Muscle of back (tissue), 11 donors: ENCODE results near the gene TRIM2. TPM values are rescaled to one million over a fixed set of nuclear protein-coding genes. Genes with fewer than 3 reads are reported as not detected.

ENCODE experiments used
- DNase-seq, 3 donors: peaks; one replicate each; pipeline versions ENCODE4 v3.0.0 to v3.0.0-alpha.2; 2013
- polyA plus RNA-seq, 10 donors: library from polyadenylated mRNA; unstranded; fragments of 120-200 nt; gene quantifications; one replicate each; pipeline ENCODE4 v1.2.1, GENCODE V29; 2013; ENCODE audit not compliant: insufficient read length in 10 of 10

Gene TRIM2
- polyA plus RNA-seq, 10 donors, result 19.5 to 39.0 (median 21.8) TPM

DNA sequence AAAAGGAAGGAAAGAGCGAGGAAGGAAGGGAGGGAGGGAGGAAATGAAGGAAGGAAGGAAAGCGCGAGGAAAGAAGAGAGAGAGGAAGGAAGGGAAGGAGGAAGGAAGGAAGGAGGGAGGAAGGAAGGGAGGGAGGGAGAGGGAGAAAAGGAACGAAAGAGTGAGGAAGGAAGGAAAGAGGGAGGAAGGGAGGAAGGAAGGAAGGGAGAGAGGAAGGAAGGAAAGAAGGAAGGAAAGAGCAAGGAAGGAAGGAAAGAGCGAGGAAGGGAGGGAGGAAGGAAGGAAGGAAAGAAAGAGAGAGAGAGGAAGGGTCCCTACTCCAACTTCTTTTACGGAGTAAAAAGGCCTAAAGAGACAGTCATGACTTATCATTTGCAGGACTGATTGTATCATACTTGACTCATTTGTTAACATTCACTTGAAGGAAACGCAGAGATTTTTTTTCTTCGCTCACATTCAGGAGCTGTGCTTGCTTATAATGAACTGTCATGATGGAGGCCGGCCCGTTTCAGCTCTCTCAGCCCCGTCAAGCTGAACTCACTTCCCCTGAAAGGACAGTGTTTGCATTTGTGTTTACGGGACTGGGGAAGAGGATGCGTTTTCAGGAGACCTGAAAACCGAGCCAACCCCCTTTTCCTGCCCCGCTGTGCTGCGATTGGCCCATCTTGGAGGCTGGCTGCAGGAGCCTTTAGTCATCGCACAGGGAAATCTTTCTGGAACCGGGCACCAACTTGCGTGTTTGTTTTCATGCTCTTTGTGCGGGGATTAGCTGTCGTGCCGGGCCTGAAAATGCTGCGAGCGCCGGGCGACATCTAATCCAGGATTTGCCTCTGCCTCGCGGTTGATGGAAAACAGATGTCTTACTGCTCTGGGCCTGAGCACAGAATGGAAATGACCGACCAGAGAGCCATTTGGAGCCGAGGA is 17.8 kb downstream of the TRIM2 start:
- DNase-seq, result peak; percentile 80 to 94 (median 86)

DNA sequence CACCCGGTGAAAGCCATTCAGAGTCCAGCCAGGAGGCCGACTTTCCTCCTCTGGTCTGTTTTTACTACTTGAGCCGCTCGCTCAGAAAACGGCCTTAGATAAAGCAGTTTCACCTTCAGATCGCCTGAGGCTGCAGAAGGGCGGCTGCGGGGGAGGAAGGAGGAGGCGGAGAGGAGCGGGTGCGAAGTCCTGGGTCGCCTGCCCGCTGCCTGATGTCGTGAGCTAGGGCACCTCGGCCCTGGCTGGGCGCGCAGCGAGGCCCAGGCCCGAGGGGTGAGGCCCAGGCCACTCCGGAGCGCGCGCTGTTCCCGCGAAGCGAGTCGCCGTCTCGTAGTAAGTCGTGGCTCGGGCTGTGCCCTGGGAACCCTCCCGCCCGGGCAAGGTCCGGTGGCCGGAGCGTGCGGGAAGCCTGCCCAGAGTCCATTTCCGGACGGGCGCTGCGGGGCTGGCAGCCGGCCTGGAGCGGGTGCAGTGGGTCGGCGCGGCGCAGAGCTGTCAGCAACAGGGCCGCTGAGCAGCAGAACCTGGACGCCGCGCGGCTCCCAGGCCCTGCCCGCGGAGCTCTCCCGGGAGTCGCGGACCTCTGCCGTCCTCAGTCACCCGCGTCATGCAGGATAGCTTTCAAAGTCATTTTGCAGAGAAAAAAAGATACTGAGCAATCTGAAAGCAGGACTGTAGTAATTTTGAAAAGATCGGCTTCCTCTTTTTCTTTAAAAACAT is 18.6 kb downstream of the TRIM2 start:
- DNase-seq, result peak in 2 of 3 donors; percentile 65 to 90

DNA sequence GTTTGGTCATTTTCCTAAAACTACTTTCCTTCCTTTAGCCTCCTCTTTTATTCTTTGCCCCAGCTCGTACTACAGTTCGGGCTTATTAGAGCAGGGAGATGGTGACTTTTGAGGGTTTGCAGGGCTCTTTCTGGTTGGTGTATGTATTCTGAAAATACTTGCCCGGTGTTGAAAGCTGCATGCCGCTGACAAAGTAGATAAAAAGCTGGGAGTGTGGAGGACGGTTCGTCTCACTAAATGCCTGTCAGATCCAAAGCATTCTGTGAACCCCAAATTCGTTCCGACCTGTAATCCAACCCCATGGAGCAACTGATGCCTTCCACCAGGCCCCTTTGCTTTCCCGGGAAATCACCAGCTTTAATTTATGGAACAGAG is 19.2 kb downstream of the TRIM2 start:
- DNase-seq, result no peak

DNA sequence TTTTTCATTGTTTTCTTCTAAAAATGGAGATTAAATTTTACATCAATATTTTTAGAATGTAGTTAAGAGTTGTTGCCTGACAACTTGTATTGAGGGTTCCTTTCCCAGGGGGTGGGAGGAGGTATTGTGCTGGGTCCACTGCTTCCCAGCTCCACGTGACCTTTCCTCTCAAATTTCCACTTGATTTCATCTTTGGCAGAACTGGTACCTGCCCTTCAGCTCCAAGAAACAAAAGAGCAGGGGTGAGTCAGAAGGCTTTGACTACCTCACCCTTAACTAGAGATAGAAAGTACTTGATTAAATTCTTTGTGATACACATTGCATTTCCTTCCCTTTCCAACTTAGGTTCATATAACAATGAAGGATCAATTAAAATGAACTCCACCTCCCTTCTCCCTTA is 19.7 kb downstream of the TRIM2 start:
- DNase-seq, result peak in 1 of 3 donors; percentile 61

DNA sequence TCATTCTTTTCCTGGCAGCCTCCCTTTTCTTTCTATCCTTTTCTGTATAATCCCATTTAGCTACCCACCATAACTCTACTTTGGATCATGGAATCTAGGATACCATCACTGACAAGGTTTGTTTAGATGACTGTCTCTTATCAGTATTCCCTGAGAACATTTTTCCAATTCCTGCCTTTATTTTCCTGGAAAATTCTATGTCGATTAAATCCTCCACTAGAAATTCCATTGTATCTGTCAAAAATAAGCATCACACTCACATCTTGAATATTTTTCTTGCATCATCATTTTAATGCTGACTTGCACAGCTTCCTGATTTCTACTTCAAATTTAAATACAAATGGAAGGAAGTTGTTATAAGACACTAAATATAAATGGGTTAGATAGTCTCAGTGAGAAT is 20.2 kb downstream of the TRIM2 start:
- no peak for DNase-seq

DNA sequence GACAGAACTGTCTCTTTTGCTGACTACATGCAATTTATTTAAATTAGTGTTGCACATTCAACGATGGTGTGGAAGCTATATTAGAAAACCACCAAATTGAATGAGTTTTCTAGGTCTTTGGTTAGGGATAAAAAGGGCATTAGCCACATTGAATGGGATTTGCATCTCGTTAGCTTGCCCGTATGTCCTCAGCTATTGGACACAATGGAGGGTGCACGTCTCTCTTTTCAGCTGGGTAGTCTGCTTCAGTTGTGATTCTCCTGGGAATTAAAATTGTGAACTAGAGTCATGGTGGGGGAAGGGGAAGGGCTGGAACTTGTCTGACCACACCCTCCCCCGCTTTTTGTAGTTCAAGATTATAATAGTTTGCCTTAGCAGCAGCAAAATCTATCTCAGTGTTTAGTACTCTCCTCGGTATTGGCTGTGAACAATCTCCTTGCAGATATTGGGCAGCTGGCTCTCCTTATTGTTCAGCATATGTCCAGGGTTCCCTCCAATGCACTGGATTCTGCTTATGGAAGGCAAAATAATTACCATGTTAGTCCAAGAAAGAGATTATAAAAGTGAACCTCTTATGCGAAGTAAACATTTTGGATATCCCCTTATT is 23.3 kb downstream of the TRIM2 start:
- no peak for DNase-seq

DNA sequence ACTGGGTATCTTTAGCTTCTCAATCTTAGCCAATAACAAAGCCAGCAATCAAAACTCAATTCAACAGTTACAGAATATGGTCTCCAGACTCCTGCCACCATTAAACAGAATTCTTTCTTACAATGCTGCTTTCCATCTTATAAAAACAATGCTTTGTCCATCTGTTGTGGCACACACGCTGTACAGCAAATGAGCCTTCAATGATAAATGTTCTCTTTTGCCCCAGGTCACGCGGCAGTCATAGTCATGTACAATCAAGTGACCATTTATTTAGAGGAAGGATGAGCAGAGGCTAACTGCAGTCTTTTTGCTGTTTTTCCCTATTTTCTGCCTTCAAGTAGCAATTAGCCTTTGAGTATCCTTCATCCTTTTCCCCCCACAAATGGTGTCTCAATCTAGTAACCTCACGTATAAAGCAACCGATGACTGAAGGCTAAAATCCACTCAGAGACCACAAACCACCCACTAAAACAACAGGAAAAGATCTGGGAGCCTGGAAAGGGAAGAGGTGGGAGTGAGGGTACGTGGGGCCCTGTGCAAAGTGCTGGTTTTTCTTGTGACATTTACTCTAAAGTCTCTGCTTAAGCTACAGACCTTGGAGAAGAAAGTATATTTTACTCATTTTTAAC is 24.4 kb downstream of the TRIM2 start:
- DNase-seq, result no peak

DNA sequence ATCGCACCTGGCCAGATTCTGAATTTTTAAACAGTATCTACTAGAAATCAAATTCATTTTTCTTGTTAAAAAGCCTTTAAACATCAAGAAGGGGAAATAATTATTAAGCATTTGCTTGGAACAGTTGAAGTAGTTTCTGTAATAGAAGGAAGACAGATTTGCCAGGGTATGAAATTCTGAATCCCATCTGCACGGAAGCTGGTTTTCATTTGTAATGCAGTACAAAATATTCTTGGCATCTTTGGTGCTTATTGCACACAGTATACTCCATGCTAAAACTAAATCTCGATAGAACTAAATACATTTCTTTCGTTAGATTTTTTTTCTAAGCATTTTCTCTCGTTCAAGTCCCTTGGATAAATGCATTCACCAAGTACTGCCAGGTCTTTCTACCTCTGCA is 25.3 kb downstream of the TRIM2 start:
- DNase-seq, result no peak

DNA sequence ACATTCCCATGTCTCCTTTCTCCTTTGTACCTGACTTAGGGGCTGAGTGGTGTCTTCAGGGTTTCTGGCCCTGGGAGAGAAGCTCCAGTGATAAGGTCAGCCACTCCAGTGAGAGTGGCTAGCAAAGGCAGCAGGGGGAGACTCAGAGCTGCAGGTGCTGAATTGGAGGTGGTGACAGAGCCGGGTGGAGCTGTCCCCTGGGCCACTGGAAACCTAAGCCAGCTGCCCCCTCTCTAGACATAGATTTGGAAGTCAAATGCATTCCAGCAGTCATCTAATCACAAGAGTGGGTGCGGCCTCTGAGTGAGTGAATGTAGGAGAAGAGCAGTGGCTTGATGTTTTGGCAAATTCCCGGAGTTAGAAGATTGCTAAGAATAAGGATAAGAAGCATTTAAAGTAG is 28.5 kb downstream of the TRIM2 start:
- DNase-seq, result peak in 1 of 3 donors; percentile 44

DNA sequence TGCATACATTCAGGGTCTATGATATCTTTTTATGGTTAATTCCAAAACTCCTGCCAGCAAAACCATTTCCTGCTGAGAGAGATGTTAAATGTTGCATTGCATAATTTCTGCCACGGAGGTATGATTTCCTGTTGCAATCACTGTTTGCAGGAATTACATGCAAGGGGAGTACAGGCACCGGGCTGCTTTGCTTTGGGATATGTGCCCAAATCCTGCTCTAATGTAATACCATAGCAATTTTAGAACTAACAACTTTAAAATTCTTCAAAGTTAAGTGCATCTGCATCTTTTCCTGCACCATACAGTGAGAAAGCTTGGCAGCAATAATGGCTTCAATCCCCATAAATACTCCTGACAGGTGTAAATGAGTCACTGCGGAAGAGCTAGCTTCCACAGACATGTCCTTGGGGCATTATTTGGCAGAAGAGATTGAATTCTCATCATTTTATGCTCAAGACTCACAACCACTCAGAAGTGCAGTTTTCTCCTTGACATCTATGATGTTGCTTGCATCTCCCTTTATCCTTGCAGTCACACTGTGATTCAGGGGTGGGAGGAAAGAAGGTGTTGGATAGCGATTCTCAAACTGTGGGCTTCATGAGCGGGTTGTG is 29.6 kb downstream of the TRIM2 start:
- DNase-seq, result peak; percentile 80 to 96 (median 89)

DNA sequence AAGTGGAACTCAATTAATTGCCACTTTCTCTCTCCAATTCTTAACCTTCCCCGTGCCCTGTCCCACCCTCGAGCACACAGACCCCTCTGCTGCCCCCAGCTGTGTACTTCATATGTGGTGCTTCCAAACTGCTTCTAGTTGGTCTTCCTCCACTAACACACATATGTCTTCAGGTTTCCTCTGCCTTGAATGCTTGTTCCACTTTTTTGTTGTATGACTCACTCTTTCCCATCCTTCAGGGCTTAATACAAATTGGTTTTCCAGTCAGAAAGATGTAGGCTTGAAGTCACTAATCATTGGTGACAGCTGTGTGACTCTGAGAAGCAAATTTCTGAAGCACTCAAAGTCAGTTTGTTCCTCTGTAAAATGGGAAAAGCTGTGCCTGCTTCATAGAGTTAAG is 30.6 kb downstream of the TRIM2 start:
- DNase-seq, result peak in 2 of 3 donors; percentile 54 to 59

DNA sequence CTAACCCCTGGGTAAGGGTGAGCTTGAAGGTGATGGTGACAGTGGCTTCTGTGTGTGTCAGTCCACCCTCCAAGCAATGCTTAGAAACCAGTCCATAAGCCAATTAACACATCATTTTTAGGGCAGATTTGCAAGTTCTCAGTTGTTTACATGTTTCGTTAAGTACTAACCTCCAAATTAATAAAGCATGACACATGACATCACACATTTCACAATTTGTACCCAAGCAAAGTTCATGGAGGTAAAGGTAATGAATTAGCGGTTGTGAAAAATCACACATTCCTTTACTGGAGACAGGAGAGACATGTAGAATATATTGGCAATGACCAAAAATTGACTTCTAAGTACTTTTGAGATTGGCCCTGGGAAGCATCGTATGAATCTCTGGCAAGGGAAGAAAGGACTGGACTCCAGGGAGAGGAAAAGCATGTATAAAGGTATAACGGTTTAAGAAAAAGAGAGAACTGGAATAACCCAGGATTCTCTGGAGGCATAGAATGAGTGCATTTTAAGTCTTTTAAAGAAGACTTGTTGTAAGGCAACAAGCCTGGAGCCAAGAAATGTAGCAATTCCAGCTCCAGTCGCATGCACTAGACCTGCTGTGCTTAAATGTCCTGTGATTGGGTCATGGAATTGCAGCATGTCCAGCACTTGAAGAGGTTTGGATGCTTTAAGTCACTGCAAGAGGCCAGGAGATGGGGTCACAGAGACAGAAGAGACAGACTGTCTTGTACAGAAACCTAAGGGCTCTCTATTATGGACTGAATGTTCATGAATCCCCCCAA is 34.1 kb downstream of the TRIM2 start:
- DNase-seq, result no peak

DNA sequence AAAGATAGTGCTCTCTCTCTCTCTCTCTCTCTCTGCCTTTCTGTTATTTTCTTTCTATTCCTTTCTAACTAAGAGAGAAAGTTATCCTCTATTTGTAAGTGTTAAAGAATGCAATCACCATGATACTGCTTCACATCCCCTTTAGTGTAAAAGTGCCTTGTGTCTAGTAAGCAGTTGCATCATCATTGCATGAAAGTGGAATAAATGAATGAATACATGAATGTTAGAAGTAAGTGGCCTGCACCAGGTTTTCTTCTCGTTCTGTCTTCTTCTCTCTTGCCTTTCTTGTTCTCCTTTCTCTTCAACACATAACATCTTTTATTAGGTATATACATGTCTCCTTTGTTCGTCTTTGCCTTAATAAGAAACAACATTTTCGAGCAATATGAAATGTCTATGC is 35.2 kb downstream of the TRIM2 start:
- no peak for DNase-seq

DNA sequence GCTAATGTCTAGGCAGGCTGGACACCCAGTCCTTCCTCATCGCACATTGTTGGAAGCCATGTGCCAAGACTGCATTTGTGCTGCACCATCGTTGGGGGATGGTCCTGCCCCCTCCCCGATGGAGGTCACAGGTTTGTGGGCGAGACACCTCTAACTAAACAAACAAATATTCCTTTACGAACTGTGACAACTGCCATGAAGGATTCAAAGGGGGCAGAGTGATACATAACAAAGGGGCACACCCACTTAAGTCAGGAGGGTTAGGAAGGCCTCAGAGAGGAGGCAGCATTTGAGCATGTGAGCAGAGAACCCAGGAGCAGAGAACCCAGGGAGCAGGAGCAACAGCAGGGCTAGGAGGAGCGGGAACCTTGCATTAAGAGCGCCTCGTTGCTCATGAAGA is 37.1 kb downstream of the TRIM2 start:
- no peak for DNase-seq

DNA sequence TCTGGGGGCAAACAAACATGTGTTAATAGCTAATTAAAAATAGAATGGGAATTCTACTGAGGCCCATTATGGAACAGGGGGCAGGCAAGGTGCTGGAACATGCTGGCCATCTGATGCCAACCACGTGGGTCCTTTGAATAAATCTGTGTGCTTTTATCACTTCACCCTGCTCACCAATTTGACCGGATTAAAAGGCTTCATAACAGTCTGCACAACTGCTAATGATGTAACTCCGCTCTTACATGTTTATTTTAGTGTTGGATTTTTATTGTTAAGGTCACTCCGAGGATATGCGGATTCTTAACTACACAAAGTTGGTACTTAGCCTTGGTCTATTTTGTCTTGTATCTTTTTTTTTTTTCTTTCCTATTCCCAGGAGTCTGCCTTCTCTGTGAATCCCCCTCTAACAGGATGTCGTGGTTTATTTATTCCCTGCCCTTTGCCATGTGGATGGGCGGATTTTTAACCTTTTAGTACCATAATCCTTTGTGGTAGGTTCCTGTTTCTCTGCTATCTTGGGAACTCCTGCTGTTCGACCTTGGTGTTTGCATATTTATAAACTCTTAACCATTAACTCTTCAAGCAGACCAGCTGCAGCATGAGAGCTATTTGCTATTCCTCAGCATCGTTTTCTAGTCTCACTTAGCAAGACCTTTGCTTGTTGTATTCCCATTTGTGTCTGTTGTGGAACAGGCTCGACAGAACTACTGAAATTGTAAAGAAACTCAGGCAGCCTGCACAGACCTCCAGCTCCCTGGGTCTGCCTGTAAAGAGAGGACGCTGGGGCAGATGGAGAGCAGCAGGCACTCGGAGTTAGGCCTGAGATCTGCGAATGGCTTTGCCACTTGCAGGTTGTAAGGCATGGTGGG is 38.0 kb downstream of the TRIM2 start:
- no peak for DNase-seq

DNA sequence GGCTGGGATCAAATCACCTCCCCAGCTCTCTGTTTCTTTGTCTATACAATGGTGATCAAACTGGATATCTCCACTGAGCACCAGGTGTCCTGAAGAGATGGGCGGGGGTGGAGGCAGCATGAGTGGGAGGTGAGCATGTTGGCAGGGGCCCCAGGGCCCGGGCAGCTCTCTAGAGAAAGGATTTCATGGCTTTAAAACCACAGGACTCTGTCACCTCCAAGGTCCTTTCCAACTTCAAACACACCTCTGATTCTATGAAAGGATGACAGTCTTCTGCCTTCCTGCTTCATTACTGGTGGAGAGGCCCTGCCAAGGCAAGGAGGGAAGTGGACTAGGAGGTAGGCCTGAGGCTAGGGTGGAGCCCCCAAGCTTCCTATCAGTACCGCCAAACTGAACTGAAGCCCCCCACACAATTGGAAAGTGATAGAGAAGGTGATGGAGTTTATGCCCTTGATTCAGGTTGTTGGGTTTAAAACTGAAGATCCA is 38.6 kb downstream of the TRIM2 start:
- no peak for DNase-seq

DNA sequence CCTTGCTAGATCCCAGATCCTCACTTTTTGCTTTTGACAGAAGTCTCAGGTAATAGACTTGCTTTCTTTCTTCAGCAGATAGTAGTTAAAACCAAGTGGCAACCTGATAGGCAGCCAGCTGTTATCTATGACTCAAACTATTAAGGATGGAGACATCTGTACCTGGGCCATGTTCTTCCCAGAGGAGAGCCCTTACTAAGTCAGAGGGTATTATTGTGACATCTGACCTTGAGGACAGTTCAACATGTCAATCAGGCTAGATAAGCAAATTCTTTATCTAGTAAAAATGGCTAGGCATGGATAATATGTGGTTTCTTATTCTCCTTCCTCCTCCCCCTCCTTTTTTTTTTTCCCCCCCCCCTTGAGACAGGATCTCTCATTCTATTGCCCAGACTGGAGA is 39.2 kb downstream of the TRIM2 start:
- DNase-seq, result no peak

DNA sequence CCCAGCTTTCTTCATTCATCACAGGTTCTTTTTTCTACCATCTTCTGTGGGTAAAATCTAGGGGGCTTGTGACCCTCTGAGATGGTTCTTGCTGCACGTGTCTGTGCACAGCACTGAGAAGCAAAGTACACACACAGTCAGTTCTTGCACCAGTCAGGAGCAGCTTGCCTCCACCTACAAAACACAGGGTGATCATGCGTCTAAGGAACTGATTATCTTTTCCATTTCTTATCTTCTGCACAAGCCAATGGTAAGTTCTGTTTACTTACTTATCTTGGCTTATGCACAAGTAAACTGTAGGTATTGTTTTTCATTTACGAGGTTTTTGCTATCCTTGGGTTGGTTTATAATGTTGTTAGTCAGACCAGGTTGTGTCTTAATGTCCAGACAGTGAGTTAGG is 40.7 kb downstream of the TRIM2 start:
- no peak for DNase-seq

DNA sequence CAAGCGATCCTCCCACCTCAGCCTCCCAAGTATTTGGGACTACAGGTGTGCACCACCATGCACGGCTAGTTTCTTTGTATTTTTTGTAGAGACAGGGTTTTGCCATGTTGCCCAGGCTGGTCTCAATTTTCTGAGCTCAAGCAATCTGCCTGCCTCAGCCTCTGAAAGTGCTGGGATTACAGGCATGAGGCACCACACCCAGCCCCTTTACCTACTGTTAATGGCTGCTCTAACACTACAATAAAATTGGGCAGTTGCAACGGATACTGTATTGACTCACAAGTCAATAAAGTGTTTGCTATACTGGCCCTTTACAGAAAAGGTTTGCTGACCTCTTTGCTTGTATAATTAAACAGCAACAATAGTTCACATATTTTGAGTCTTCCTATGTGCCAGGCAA is 41.5 kb downstream of the TRIM2 start:
- no peak for DNase-seq
